ENCODE data around the gene ADORA1. TPM values are rescaled to one million over a fixed set of nuclear protein-coding genes. Genes with fewer than 3 reads are reported as not detected.

The ADORA1 gene
- total RNA-seq, 1 donor from 2014 or later: 7.0 TPM

DNA sequence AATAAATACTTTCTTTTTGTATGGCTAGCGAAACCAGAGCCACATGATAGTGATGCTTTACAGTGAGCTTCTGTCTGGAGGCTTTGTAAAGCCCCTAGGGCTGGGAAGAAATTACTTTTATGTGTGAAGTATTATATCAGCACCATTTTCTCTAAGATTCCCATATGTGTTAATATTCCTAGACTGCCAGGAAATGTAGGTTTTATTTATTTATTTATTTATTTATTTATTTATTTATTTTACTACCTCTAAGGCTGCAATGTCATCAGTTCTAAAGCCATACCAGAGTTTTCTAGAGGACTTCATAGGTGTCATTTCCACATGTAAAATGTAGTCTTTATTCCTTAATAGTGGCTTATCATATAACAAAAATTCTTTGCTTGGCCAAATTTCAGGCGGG, 63.4 kb downstream of the ADORA1 start:
- no peak overlapping the region for H3K4me3 ChIP-seq (ENCODE audit: low read depth, low read length)
- no peaks in the 10 kb centered on the region for H3K27me3 ChIP-seq (ENCODE audit: control insufficient read depth, insufficient read depth, low read length)
- H3K36me3 ChIP-seq (ENCODE audit: control insufficient read depth, insufficient read depth, low read length): no peaks in the 10 kb centered on the region
- no peak for DNase-seq (ENCODE audit: low read depth)
- TF ChIP-seq, protein P1, sequence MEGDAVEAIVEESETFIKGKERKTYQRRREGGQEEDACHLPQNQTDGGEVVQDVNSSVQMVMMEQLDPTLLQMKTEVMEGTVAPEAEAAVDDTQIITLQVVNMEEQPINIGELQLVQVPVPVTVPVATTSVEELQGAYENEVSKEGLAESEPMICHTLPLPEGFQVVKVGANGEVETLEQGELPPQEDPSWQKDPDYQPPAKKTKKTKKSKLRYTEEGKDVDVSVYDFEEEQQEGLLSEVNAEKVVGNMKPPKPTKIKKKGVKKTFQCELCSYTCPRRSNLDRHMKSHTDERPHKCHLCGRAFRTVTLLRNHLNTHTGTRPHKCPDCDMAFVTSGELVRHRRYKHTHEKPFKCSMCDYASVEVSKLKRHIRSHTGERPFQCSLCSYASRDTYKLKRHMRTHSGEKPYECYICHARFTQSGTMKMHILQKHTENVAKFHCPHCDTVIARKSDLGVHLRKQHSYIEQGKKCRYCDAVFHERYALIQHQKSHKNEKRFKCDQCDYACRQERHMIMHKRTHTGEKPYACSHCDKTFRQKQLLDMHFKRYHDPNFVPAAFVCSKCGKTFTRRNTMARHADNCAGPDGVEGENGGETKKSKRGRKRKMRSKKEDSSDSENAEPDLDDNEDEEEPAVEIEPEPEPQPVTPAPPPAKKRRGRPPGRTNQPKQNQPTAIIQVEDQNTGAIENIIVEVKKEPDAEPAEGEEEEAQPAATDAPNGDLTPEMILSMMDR (IDR thresholded peaks at IDR 0.05; ENCODE audit: insufficient read depth, low read length, poor library complexity, severe bottlenecking): no peak

DNA sequence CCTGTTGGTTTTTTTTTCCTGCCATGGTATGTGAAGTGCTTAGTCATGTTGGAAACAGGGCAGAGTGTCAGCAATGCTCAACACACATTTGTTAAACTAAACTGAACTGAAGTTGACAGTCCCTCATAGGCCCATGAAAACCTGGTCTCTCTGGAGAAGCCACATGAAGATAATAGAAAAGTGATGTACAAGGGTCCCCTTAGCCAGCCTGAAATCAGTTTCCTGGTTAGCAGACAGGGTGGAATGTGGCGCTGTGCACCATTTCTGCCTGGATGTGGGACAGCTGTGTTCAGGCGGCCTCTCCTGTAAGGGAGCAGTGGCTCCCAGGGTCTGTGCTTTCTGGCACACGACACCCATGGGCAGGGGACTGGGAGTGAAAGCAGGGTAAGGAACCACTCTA, 68.8 kb downstream of the ADORA1 start:
- H3K4me3 ChIP-seq (ENCODE audit: low read depth, low read length): no peak overlapping the region
- H3K36me3 ChIP-seq (ENCODE audit: control insufficient read depth, insufficient read depth, low read length): no peaks in the 10 kb centered on the region
- no peak for DNase-seq (ENCODE audit: low read depth)
- TF ChIP-seq, protein P1 (IDR thresholded peaks at IDR 0.05; ENCODE audit: insufficient read depth, low read length, poor library complexity, severe bottlenecking): no peak
- H3K27me3 ChIP-seq (ENCODE audit: control insufficient read depth, insufficient read depth, low read length): no peaks in the 10 kb centered on the region

DNA sequence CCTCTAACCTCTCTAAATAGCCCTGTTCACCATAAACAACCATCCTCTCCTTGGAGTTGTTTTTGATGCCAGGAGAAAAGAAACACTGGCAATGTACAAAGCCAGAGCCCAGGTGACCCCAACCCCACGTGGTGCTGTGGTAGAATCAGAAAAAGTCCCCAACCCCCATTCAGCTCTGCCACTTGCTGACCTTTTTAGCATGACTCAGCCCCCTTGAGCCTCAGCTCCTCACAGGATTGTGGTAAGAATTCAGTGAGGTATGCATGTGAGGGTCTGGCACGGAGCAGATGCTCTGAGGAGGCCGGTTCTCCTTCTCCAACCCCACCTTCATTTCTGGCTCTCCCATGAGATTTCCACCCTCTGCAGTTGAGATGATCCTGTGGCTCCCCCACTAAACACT, 70.1 kb downstream of the ADORA1 start:
- peak; percentile 57 for DNase-seq (ENCODE audit: low read depth)
- Histone ChIP-seq H3K27me3 (ENCODE audit: control insufficient read depth, insufficient read depth, low read length) (no peaks in the 10 kb centered on the region), H3K4me3 (ENCODE audit: low read depth, low read length) (no peak overlapping the region), H3K36me3 (ENCODE audit: control insufficient read depth, insufficient read depth, low read length) (no peaks in the 10 kb centered on the region)
- TF ChIP-seq, protein P1 (IDR thresholded peaks at IDR 0.05; ENCODE audit: insufficient read depth, low read length, poor library complexity, severe bottlenecking): no peak

GRCh38 chr1:203199002-203199401, 71.5 kb downstream of the ADORA1 start:
- DNase-seq (ENCODE audit: low read depth): no peak
- Histone ChIP-seq H3K4me3 (ENCODE audit: low read depth, low read length) (no peak overlapping the region), H3K27me3 (ENCODE audit: control insufficient read depth, insufficient read depth, low read length) (no peaks in the 10 kb centered on the region), H3K36me3 (ENCODE audit: control insufficient read depth, insufficient read depth, low read length) (no peaks in the 10 kb centered on the region)
- TF ChIP-seq, protein P1 (IDR thresholded peaks at IDR 0.05; ENCODE audit: insufficient read depth, low read length, poor library complexity, severe bottlenecking): no peak

- DNase-seq (ENCODE audit: low read depth): no peak
- no peak overlapping the region for H3K4me3 ChIP-seq (ENCODE audit: low read depth, low read length)
- H3K36me3 ChIP-seq (ENCODE audit: control insufficient read depth, insufficient read depth, low read length): no peaks in the 10 kb centered on the region
- no peaks in the 10 kb centered on the region for H3K27me3 ChIP-seq (ENCODE audit: control insufficient read depth, insufficient read depth, low read length)
- TF ChIP-seq, protein P1 (IDR thresholded peaks at IDR 0.05; ENCODE audit: insufficient read depth, low read length, poor library complexity, severe bottlenecking): no peak
Observed at GRCh38 chr1:203199481-203199815, 71.9 kb downstream of the ADORA1 start.

GRCh38 chr1:203199816-203200571, 72.5 kb downstream of the ADORA1 start:
- Histone ChIP-seq H3K4me3 (ENCODE audit: low read depth, low read length) (no peak overlapping the region), H3K36me3 (ENCODE audit: control insufficient read depth, insufficient read depth, low read length) (no peaks in the 10 kb centered on the region), H3K27me3 (ENCODE audit: control insufficient read depth, insufficient read depth, low read length) (no peaks in the 10 kb centered on the region)
- DNase-seq (ENCODE audit: low read depth): no peak
- TF ChIP-seq, protein P1 (IDR thresholded peaks at IDR 0.05; ENCODE audit: insufficient read depth, low read length, poor library complexity, severe bottlenecking): no peak

All from kidney epithelial cell (primary cell).